Ovary (tissue), 9 donors: Measurements from ENCODE around the gene IRF2BP1. TPM values are rescaled to one million over a fixed set of nuclear protein-coding genes. Genes with fewer than 3 reads are reported as not detected.

ENCODE experiments used
- DNase-seq, 5 donors: peaks; one replicate each; pipeline ENCODE4 v3.0.0-alpha.2; 2019 to 2020
- H3K27ac ChIP-seq, 2 donors: fragments of 200-600 bp; one replicate each; pipeline versions ENCODE4 v1.5.1 to v1.8.0; 2019 to 2022
- H3K27me3 ChIP-seq: fragments of 200-600 bp; one replicate; pipeline ENCODE4 v1.8.0; 2022
- H3K36me3 ChIP-seq: fragments of 200-600 bp; sonication (generic); one replicate; pipeline ENCODE4 v1.5.1; 2019
- H3K4me1 ChIP-seq: one replicate; pipeline ENCODE4 v1.8.1; 2013; ENCODE audit warnings: mild to moderate bottlenecking, moderate library complexity; ENCODE audit not compliant: insufficient read depth
- H3K4me3 ChIP-seq: fragments of 200-600 bp; sonication (generic); one replicate; pipeline ENCODE4 v1.5.1; 2017
- H3K9me3 ChIP-seq, 2 donors: fragments of 200-600 bp in 1 of 2; sonication (generic) in 1 of 2; one replicate each; pipeline versions ENCODE4 v1.5.1 to v1.8.1; 2013 to 2019; ENCODE audit warnings: mild to moderate bottlenecking in 1 of 2, moderate library complexity in 1 of 2
- EP300 ChIP-seq: sonication (generic); formaldehyde crosslinking; IDR thresholded peaks from one replicate; pipeline ENCODE4 v1.6.1; 2017; ENCODE audit warnings: antibody characterized with exemption
- POLR2A ChIP-seq: fragments of 450-650 bp; IDR thresholded peaks from one replicate; pipeline ENCODE4 v1.6.1; 2017; ENCODE audit warnings: antibody characterized with exemption, mild to moderate bottlenecking, moderate library complexity
- WGBS, 3 donors: extraction: QIAGEN DNeasy Blood & Tissue Kit in 1 of 3; methylation state at CpG; one replicate each; pipeline versions ENCODE4 v1.1.5 to v1.1.7; 2013 to 2017; 5-methylcytosine and 5-hydroxymethylcytosine counted together
- intact Hi-C, 4 donors: fragments of 100-400 bp; cut with DNase I; formaldehyde crosslinking; loops; one replicate each; pipeline versions ENCODE4 v1.11.0 to v1.15.1; 2022 to 2023
- polyA plus RNA-seq, 2 donors: library from polyadenylated mRNA; stranded (reverse); fragments of 200-250 nt in 1 of 2; fragments of 350-450 nt in 1 of 2; fragmentation: Illumina TruSeq in 1 of 2; extraction: RNeasy Lipid Tissue Mini Kit (QIAGEN cat#74804) in 1 of 2; gene quantifications; one replicate each; pipeline ENCODE4 v1.2.3, GENCODE V29; 2013 to 2014
- total RNA-seq, 7 donors: library from RNA; depleted of rRNA in 2 of 7; stranded (reverse); fragments of >200 nt in 2 of 7; fragmentation: NEBNext Ultra II Directional in 3 of 7; extraction: Animal tissue kit (Norgen Biotek cat#: 25700) in 3 of 7; gene quantifications; one replicate each; pipeline versions ENCODE4 v1.1.0 to v1.2.4, GENCODE V29; 2016 to 2023
- TF ChIP-seq, protein P1 (sequence below), 3 donors: fragments of 450-650 bp in 2 of 3; fragments of 200-600 bp in 1 of 3; IDR thresholded peaks; one replicate each; pipeline versions ENCODE4 v1.5.1 to v1.8.0; 2016 to 2022; ENCODE audit warnings: antibody characterized with exemption in 3 of 3, mild to moderate bottlenecking in 1 of 3
- donor health status: DM: no; HTN: no; CAD: no; lungs with moderate emphysema.
- donor health status: DM: no; HTN: no; CAD: no.
- donor health status: Bipolar disorder and iron deficiency.
- donor health status: DM: yes; HTN: yes; CAD: no.
- donor health status: DM: no; HTN: no; CAD: no.
- donor health status: DM: yes; HTN: yes; CAD: no.

IRF2BP1 gene
- total and polyA plus RNA-seq, 9 donors: 2.7 to 59.4 (median 37.3) TPM

DNA sequence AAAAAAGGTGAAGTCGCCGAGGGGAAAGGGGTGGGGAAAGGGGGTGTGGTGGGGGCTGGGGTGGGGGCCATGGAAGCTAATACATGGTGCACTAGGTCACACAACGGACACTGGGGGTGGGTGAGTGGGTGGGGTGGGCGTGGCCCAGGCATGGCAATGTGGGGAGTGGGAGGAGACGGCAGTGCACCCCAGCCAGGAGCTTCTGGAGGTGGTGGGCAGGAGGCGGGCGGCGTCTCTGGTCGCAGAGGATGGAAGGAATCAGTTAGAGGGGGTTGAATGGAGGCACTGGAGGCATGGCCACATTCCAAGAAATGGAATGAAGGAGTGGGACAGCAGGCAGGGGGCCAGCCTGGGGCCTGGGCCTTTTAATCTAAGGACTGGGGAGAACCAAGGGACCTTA, 47.8 kb upstream of the IRF2BP1 start:
- Histone ChIP-seq H3K4me1 (no peaks in the 10 kb centered on the region), H3K27me3 (no peaks in the 10 kb centered on the region), H3K27ac (no peak overlapping the region), H3K4me3 (no peak overlapping the region), H3K9me3 (peaks cover 0 to 6% of the 10 kb centered on the region in 2 donors), H3K36me3 (no peaks in the 10 kb centered on the region)
- 47 to 54% (median 51%) methylated on average over 9 of the region's 9 CpGs for WGBS, 3 donors
- no peak for TF ChIP-seq EP300
- TF ChIP-seq POLR2A: no peak
- TF ChIP-seq, protein P1, sequence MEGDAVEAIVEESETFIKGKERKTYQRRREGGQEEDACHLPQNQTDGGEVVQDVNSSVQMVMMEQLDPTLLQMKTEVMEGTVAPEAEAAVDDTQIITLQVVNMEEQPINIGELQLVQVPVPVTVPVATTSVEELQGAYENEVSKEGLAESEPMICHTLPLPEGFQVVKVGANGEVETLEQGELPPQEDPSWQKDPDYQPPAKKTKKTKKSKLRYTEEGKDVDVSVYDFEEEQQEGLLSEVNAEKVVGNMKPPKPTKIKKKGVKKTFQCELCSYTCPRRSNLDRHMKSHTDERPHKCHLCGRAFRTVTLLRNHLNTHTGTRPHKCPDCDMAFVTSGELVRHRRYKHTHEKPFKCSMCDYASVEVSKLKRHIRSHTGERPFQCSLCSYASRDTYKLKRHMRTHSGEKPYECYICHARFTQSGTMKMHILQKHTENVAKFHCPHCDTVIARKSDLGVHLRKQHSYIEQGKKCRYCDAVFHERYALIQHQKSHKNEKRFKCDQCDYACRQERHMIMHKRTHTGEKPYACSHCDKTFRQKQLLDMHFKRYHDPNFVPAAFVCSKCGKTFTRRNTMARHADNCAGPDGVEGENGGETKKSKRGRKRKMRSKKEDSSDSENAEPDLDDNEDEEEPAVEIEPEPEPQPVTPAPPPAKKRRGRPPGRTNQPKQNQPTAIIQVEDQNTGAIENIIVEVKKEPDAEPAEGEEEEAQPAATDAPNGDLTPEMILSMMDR (IDR thresholded peaks at IDR 0.05): no peak
- no peak for DNase-seq
- intact Hi-C loops: no loop called here

GRCh38 chr19:45931055-45931454, 45.1 kb upstream of the IRF2BP1 start:
- DNase-seq: no peak
- WGBS, 3 donors: 60 to 64% (median 61%) methylated on average over 3 of the region's 3 CpGs
- intact Hi-C loops: no loop called here
- H3K27ac ChIP-seq: no peak overlapping the region
- H3K9me3 ChIP-seq: no peaks in the 10 kb centered on the region
- H3K4me1 ChIP-seq: no peaks in the 10 kb centered on the region
- no peaks in the 10 kb centered on the region for H3K27me3 ChIP-seq
- no peaks in the 10 kb centered on the region for H3K36me3 ChIP-seq
- no peak for TF ChIP-seq POLR2A
- H3K4me3 ChIP-seq: no peak overlapping the region

DNA sequence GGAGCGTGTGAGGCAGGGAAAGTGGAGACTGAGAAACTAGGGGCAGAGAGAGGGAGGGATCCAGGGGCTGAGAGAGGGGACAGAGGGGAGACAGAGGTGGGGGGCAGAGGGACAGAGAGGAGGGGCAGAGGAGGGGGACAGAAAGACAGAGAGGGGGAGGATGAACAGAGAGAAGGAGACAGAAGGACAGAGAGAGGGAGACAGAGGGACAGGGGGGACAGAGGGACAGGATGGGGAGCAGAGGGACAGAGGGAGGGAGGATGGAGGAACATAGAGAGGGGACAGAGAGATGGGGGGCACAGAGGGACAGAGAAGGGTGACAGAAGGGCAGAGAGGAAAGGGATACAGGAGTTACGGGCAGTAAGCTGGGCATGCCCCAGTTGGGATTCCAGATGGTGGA, 43.3 kb upstream of the IRF2BP1 start:
- intact Hi-C loops: no loop called here
- H3K4me3 ChIP-seq: no peak overlapping the region
- 67 to 69% (median 68%) methylated on average over 2 of the region's 2 CpGs for WGBS, 3 donors
- no peak overlapping the region for H3K27ac ChIP-seq
- no peaks in the 10 kb centered on the region for H3K27me3 ChIP-seq
- no peak for DNase-seq
- H3K4me1 ChIP-seq: no peaks in the 10 kb centered on the region
- no peaks in the 10 kb centered on the region for H3K9me3 ChIP-seq
- no peak for TF ChIP-seq POLR2A
- TF ChIP-seq, protein P1 (IDR thresholded peaks at IDR 0.05): no peak
- no peak for TF ChIP-seq EP300
- no peaks in the 10 kb centered on the region for H3K36me3 ChIP-seq

DNA sequence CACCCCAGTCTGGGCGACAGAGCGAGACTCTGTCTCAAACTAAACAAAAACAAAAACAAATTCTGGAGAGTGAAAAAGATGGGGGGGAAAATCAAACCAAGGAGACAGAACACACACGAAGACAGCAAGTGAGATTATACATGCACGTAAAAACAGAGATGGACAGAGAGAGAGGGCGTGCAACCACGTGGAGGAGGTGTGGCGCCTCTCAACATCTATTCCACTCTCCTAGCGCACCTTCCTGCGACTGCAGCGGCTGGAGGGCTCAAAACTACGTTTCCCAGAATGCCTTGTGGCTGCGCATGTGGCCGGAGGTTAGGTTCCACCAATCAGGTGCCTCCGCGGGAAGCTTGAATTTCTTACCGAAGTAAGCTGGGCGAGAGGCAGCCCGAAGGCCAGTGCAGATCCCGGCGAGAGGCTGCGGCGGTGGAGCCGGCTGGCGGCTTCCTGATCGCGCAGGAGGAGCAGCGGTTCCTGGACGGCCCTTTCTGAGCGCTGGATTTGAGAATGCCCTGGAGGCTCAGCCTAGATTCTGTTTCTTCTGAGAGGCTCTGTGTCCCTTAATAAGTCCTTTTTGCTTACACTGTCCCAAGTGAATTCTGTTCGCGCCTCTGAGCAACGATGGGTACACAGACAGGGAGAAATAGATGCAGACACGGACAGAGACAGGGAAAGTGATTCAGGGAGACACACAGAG, 41.8 kb upstream of the IRF2BP1 start:
- intact Hi-C loops: no loop called here
- no peak overlapping the region for H3K4me3 ChIP-seq

More for the DNA sequence above, 41.8 kb upstream of the IRF2BP1 start:
- Histone ChIP-seq H3K27ac (no peak overlapping the region), H3K4me1 (no peaks in the 10 kb centered on the region), H3K27me3 (no peaks in the 10 kb centered on the region), H3K9me3 (no peaks in the 10 kb centered on the region), H3K36me3 (no peaks in the 10 kb centered on the region)
- TF ChIP-seq EP300 (no peak), POLR2A (no peak)
- TF ChIP-seq, protein P1 (IDR thresholded peaks at IDR 0.05): no peak
- DNase-seq: peak; percentile 86 to 95 (median 90)
- WGBS, 3 donors: 6 to 7% (median 7%) methylated on average over 33 of the region's 33 CpGs
